Cardiac muscle cell (in vitro differentiated cells and primary cell): Measurements from ENCODE around the gene MYBPC1. TPM values are rescaled to one million over a fixed set of nuclear protein-coding genes. Genes with fewer than 3 reads are reported as not detected.

ENCODE experiments used
- DNase-seq, 2 donors: peaks; one replicate each; pipeline versions ENCODE4 v3.0.0 to v3.0.0-alpha.2; 2010 to 2017; ENCODE audit warnings: low read depth in 1 of 2, low spot score in 1 of 2
- H3K27ac ChIP-seq: fragments of 200-600 bp; sonication (generic); 2 replicates; pipeline ENCODE4 v1.5.1; 2016
- H3K27me3 ChIP-seq: fragments of 200-600 bp; sonication (generic); 2 replicates; pipeline ENCODE4 v1.6.0; 2016; ENCODE audit warnings: control low read depth
- H3K36me3 ChIP-seq: fragments of 200-600 bp; sonication (generic); 2 replicates; pipeline ENCODE4 v1.5.1; 2016; ENCODE audit warnings: control low read depth
- H3K4me1 ChIP-seq: fragments of 200-600 bp; sonication (generic); 2 replicates; pipeline ENCODE4 v1.8.1; 2017; ENCODE audit warnings: low read depth, mild to moderate bottlenecking, mixed run types
- H3K4me3 ChIP-seq: fragments of 200-600 bp; sonication (generic); 2 replicates; pipeline ENCODE4 v1.5.1; 2016; ENCODE audit warnings: mild to moderate bottlenecking
- H3K9me3 ChIP-seq: fragments of 200-600 bp; sonication (generic); 2 replicates; pipeline ENCODE4 v1.5.1; 2017; ENCODE audit warnings: low read depth, mild to moderate bottlenecking, control low read depth
- CTCF ChIP-seq: IDR thresholded peaks from 2 replicates; pipeline ENCODE4 v1.5.1; 2012; ENCODE audit warnings: low read depth, mild to moderate bottlenecking, low read length
- polyA plus RNA-seq: library from polyadenylated mRNA; unstranded; fragments of >200 nt; fragmentation: Nextera tagmentation; extraction: Ambion mirVana; gene quantifications from 2 replicates; pipeline ENCODE4 v1.2.1, GENCODE V29; 2016
- total RNA-seq: library from RNA; depleted of rRNA; stranded (reverse); fragments of >200 nt; gene quantifications from 2 replicates; pipeline ENCODE4 v1.2.3, GENCODE V29; 2016

The MYBPC1 gene
- total and polyA plus RNA-seq, 2 experiments from 2014 or later = not detected

GRCh38 chr12:101612160-101612916 lies 17.6 kb downstream of the MYBPC1 start:
- Histone ChIP-seq H3K27me3 (peaks cover 52% of the 10 kb centered on the region), H3K4me3 (no peak overlapping the region), H3K27ac (no peak overlapping the region), H3K4me1 (no peaks in the 10 kb centered on the region), H3K9me3 (no peaks in the 10 kb centered on the region), H3K36me3 (no peaks in the 10 kb centered on the region)
- no peak for TF ChIP-seq CTCF
- DNase-seq = no peak

GRCh38 chr12:101616027-101616494 lies 21.3 kb downstream of the MYBPC1 start:
- Histone ChIP-seq H3K27me3 (peaks cover 55% of the 10 kb centered on the region), H3K4me3 (no peak overlapping the region), H3K9me3 (no peaks in the 10 kb centered on the region), H3K27ac (no peak overlapping the region), H3K36me3 (no peaks in the 10 kb centered on the region), H3K4me1 (no peaks in the 10 kb centered on the region)
- TF ChIP-seq CTCF = no peak
- peak in 1 of 2 donors; percentile 52 for DNase-seq

GRCh38 chr12:101619026-101619786 lies 24.4 kb downstream of the MYBPC1 start:
- DNase-seq = no peak

GRCh38 chr12:101619858-101620761 lies 25.3 kb downstream of the MYBPC1 start:
- Histone ChIP-seq H3K36me3 (no peaks in the 10 kb centered on the region), H3K27ac (no peak overlapping the region), H3K9me3 (no peaks in the 10 kb centered on the region), H3K4me3 (no peak overlapping the region), H3K4me1 (no peaks in the 10 kb centered on the region), H3K27me3 (peaks cover 55% of the 10 kb centered on the region)
- TF ChIP-seq CTCF = no peak
- no peak for DNase-seq

More at GRCh38 chr12:101619026-101619786, 24.4 kb downstream of the MYBPC1 start:
- H3K27me3 ChIP-seq = peaks cover 54% of the 10 kb centered on the region
- H3K9me3 ChIP-seq = no peaks in the 10 kb centered on the region
- no peak for TF ChIP-seq CTCF
- H3K27ac ChIP-seq = no peak overlapping the region
- no peaks in the 10 kb centered on the region for H3K4me1 ChIP-seq
- no peak overlapping the region for H3K4me3 ChIP-seq
- no peaks in the 10 kb centered on the region for H3K36me3 ChIP-seq

- TF ChIP-seq CTCF = no peak
- DNase-seq = no peak
- H3K36me3 ChIP-seq = no peaks in the 10 kb centered on the region
- no peak overlapping the region for H3K27ac ChIP-seq
- H3K4me3 ChIP-seq = no peak overlapping the region
- no peaks in the 10 kb centered on the region for H3K4me1 ChIP-seq
- H3K9me3 ChIP-seq = no peaks in the 10 kb centered on the region
- H3K27me3 ChIP-seq = peaks cover 58% of the 10 kb centered on the region
Observed at GRCh38 chr12:101620762-101621133, 26.0 kb downstream of the MYBPC1 start.
